Measurements from ENCODE around the gene C1QL2.

C1QL2 gene

GRCh38 chr2:119195001-119195400 is 36.5 kb upstream of the C1QL2 start:
- Histone ChIP-seq H2BK5ac (ENCODE audit: low read length) (no peak overlapping the region), H3K36me3 (replicated peaks in 1 of 2; ENCODE audit: control insufficient read depth in 2 of 2, insufficient read depth in 2 of 2, low read length in 2 of 2) (no peaks in the 10 kb centered on the region), H3K4ac (ENCODE audit: low read length) (no peak overlapping the region), H3K27me3 (ENCODE audit: control insufficient read depth in 3 of 3, insufficient read depth in 3 of 3, low read depth in 1 of 3, low read length in 3 of 3) (peaks cover 0 to 12% (median 3%) of the 10 kb centered on the region in 3 experiments), H2AFZ (ENCODE audit: low read length) (no peak overlapping the region), H2BK15ac (ENCODE audit: low read length) (no peak overlapping the region), H4K91ac (ENCODE audit: low read depth, low read length, poor library complexity) (no peak overlapping the region), H2BK12ac (ENCODE audit: low read length) (no peak overlapping the region), H3K79me1 (ENCODE audit: low read depth, low read length) (no peaks in the 10 kb centered on the region), H3K18ac (ENCODE audit: low read length) (no peak overlapping the region), H3K4me1 (ENCODE audit: control insufficient read depth in 2 of 2, insufficient read depth in 1 of 2, low read depth in 1 of 2, low read length in 2 of 2) (peaks cover 0 to 3% of the 10 kb centered on the region in 2 donors), H3K4me2 (ENCODE audit: insufficient read depth, low read length, poor library complexity, severe bottlenecking) (no peak overlapping the region), H3K4me3 (ENCODE audit: low read length in 2 of 2) (no peak overlapping the region), H3K14ac (ENCODE audit: low read length) (no peak overlapping the region), H2AK5ac (ENCODE audit: low read depth, low read length) (no peak overlapping the region), H3K23ac (ENCODE audit: low read depth, low read length, poor library complexity) (no peak overlapping the region), H3K27ac (replicated peaks; ENCODE audit: low read length) (no peak overlapping the region), H4K8ac (ENCODE audit: low read depth, low read length) (no peak overlapping the region), H3K9ac (ENCODE audit: low read depth, low read length, poor library complexity) (no peak overlapping the region), H2BK120ac (ENCODE audit: low read depth, low read length) (no peak overlapping the region), H3K9me3 (replicated peaks in 1 of 2; ENCODE audit: control insufficient read depth in 2 of 2, insufficient read depth in 1 of 2, low read depth in 1 of 2, low read length in 2 of 2) (no peaks in the 10 kb centered on the region)
- no peak for DNase-seq (ENCODE audit: low spot score)
- no CpG with 5 or more reads among the region's 5 CpGs for WGBS, 2 donors (ENCODE audit: extremely low coverage in 2 of 2, insufficient read length in 2 of 2, insufficient replicate concordance in 1 of 2)

DNA sequence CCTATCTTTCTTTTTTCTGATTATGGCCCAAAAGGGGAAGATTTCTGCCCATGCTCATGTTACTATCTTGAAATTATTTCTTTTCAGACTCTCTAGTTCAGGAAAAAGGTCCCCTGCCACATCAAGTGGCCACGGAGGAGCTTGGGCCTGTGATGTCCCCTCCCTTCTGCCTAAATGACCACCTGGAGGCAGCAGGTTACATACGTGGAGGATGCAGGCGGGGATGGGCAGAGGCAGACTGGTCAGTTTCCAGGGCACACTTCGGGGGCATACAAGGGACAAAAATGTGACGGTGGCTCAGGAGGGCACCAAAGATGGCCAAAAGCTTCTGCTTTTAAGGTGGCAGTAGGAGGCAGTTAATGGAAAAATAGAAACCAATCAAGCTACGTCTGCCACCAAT is 34.3 kb upstream of the C1QL2 start:
- H2BK120ac ChIP-seq (ENCODE audit: low read depth, low read length), result no peak overlapping the region
- no peak overlapping the region for H3K4me2 ChIP-seq (ENCODE audit: insufficient read depth, low read length, poor library complexity, severe bottlenecking)
- no peak overlapping the region for H2BK15ac ChIP-seq (ENCODE audit: low read length)
- H3K9ac ChIP-seq (ENCODE audit: low read depth, low read length, poor library complexity), result no peak overlapping the region
- no peak overlapping the region for H3K18ac ChIP-seq (ENCODE audit: low read length)
- DNase-seq (ENCODE audit: low spot score), result no peak
- H3K27me3 ChIP-seq (ENCODE audit: control insufficient read depth in 3 of 3, insufficient read depth in 3 of 3, low read depth in 1 of 3, low read length in 3 of 3), result peaks cover 0 to 3% (median 3%) of the 10 kb centered on the region in 3 experiments
- no peak overlapping the region for H3K27ac ChIP-seq (replicated peaks; ENCODE audit: low read length)
- no peak overlapping the region for H3K4me3 ChIP-seq (ENCODE audit: low read length in 2 of 2)
- no peak overlapping the region for H2AK5ac ChIP-seq (ENCODE audit: low read depth, low read length)
- H2BK5ac ChIP-seq (ENCODE audit: low read length), result no peak overlapping the region
- H3K79me1 ChIP-seq (ENCODE audit: low read depth, low read length), result no peaks in the 10 kb centered on the region
- no peak overlapping the region for H3K4ac ChIP-seq (ENCODE audit: low read length)
- H4K91ac ChIP-seq (ENCODE audit: low read depth, low read length, poor library complexity), result no peak overlapping the region
- peaks cover 0 to 3% of the 10 kb centered on the region in 2 donors for H3K4me1 ChIP-seq (ENCODE audit: control insufficient read depth in 2 of 2, insufficient read depth in 1 of 2, low read depth in 1 of 2, low read length in 2 of 2)
- H3K9me3 ChIP-seq (replicated peaks in 1 of 2; ENCODE audit: control insufficient read depth in 2 of 2, insufficient read depth in 1 of 2, low read depth in 1 of 2, low read length in 2 of 2), result no peaks in the 10 kb centered on the region
- no peak overlapping the region for H2BK12ac ChIP-seq (ENCODE audit: low read length)
- H3K36me3 ChIP-seq (replicated peaks in 1 of 2; ENCODE audit: control insufficient read depth in 2 of 2, insufficient read depth in 2 of 2, low read length in 2 of 2), result no peaks in the 10 kb centered on the region
- no CpG with 5 or more reads among the region's 6 CpGs for WGBS, 2 donors (ENCODE audit: extremely low coverage in 2 of 2, insufficient read length in 2 of 2, insufficient replicate concordance in 1 of 2)
- H3K23ac ChIP-seq (ENCODE audit: low read depth, low read length, poor library complexity), result no peak overlapping the region
- H4K8ac ChIP-seq (ENCODE audit: low read depth, low read length), result no peak overlapping the region
- no peak overlapping the region for H3K14ac ChIP-seq (ENCODE audit: low read length)
- H2AFZ ChIP-seq (ENCODE audit: low read length), result no peak overlapping the region

DNA sequence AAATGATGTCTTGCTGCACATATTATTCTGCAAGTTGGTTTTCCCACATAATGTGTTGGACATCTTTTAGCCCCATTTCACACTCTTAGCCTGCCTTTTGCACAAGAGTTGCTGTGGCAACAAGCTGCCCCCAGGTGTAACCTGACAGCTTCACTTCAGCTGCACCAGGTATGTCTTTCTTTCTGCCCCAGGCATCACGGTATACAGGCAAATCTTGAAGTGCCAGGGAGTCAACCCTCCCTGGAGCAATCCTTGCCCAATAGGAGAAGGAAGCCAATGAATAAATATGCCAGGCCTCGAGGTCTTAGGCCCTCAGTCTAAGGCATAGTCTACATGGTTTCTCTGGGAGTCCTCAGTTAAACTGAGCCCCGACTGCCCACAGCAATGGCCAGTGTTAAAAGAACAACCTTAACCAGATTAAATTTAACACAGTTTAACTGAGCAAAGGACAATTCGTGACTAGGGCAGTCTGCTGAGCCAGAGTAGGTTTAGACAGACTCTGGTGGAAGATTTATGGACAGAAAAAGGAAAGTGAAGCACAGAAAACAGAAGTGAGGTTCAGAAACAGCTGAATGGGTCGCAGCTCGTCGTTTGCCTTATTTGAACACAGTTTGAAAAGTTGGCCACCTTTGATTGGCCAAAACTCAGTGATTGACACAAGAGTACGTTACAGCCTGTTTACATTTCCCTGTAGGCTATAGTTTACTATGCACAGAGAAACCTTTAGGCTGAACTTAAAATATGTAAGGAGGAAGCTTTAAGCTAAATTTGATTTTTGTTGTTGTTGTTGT is 32.0 kb upstream of the C1QL2 start:
- no peak overlapping the region for H2BK120ac ChIP-seq (ENCODE audit: low read depth, low read length)
- no peak overlapping the region for H3K27ac ChIP-seq (replicated peaks; ENCODE audit: low read length)
- no peak overlapping the region for H2AFZ ChIP-seq (ENCODE audit: low read length)
- no CpG with 5 or more reads among the region's 8 CpGs for WGBS, 2 donors (ENCODE audit: extremely low coverage in 2 of 2, insufficient read length in 2 of 2, insufficient replicate concordance in 1 of 2)
- no peaks in the 10 kb centered on the region for H3K27me3 ChIP-seq (ENCODE audit: control insufficient read depth in 3 of 3, insufficient read depth in 3 of 3, low read depth in 1 of 3, low read length in 3 of 3)
- H2BK5ac ChIP-seq (ENCODE audit: low read length), result no peak overlapping the region
- H3K79me1 ChIP-seq (ENCODE audit: low read depth, low read length), result no peaks in the 10 kb centered on the region
- no peak overlapping the region for H4K91ac ChIP-seq (ENCODE audit: low read depth, low read length, poor library complexity)
- no peak overlapping the region for H2AK5ac ChIP-seq (ENCODE audit: low read depth, low read length)
- H3K9ac ChIP-seq (ENCODE audit: low read depth, low read length, poor library complexity), result no peak overlapping the region
- no peak overlapping the region for H3K4me3 ChIP-seq (ENCODE audit: low read length in 2 of 2)
- no peak overlapping the region for H2BK12ac ChIP-seq (ENCODE audit: low read length)
- H3K18ac ChIP-seq (ENCODE audit: low read length), result no peak overlapping the region
- no peak for DNase-seq (ENCODE audit: low spot score)
- H3K23ac ChIP-seq (ENCODE audit: low read depth, low read length, poor library complexity), result no peak overlapping the region
- H2BK15ac ChIP-seq (ENCODE audit: low read length), result no peak overlapping the region
- H3K4me2 ChIP-seq (ENCODE audit: insufficient read depth, low read length, poor library complexity, severe bottlenecking), result no peak overlapping the region
- H3K14ac ChIP-seq (ENCODE audit: low read length), result no peak overlapping the region
- no peaks in the 10 kb centered on the region for H3K4me1 ChIP-seq (ENCODE audit: control insufficient read depth in 2 of 2, insufficient read depth in 1 of 2, low read depth in 1 of 2, low read length in 2 of 2)
- no peak overlapping the region for H3K4ac ChIP-seq (ENCODE audit: low read length)
- no peak overlapping the region for H4K8ac ChIP-seq (ENCODE audit: low read depth, low read length)
- H3K36me3 ChIP-seq (replicated peaks in 1 of 2; ENCODE audit: control insufficient read depth in 2 of 2, insufficient read depth in 2 of 2, low read length in 2 of 2), result no peaks in the 10 kb centered on the region
- no peaks in the 10 kb centered on the region for H3K9me3 ChIP-seq (replicated peaks in 1 of 2; ENCODE audit: control insufficient read depth in 2 of 2, insufficient read depth in 1 of 2, low read depth in 1 of 2, low read length in 2 of 2)

DNA sequence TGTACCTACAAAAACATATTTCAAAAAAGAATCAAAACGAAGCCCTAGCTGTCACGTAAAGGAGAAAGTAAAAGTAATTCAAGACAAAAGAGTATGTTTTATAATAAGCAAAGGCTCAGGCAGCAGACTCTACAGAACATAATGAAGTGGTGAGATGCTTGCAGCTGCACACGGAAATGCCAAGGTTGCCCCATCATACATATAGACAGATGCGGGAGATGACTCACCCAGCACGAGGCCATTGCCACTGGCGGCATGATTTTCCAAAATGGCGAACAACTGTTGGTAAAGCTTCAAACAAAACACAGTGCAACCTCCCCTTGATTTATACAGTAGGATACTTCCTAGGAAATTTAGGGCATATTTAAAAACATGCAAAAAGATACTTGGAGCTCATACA is 26.0 kb upstream of the C1QL2 start:
- Histone ChIP-seq H4K8ac (ENCODE audit: low read depth, low read length) (no peak overlapping the region), H2AK5ac (ENCODE audit: low read depth, low read length) (no peak overlapping the region), H2BK12ac (ENCODE audit: low read length) (no peak overlapping the region), H3K4me3 (ENCODE audit: low read length in 2 of 2) (no peak overlapping the region), H3K4ac (ENCODE audit: low read length) (no peak overlapping the region), H3K36me3 (replicated peaks in 1 of 2; ENCODE audit: control insufficient read depth in 2 of 2, insufficient read depth in 2 of 2, low read length in 2 of 2) (no peaks in the 10 kb centered on the region), H3K14ac (ENCODE audit: low read length) (no peak overlapping the region), H2BK15ac (ENCODE audit: low read length) (no peak overlapping the region), H4K91ac (ENCODE audit: low read depth, low read length, poor library complexity) (no peak overlapping the region), H3K23ac (ENCODE audit: low read depth, low read length, poor library complexity) (no peak overlapping the region), H3K4me2 (ENCODE audit: insufficient read depth, low read length, poor library complexity, severe bottlenecking) (no peak overlapping the region), H2BK120ac (ENCODE audit: low read depth, low read length) (no peak overlapping the region), H3K27ac (replicated peaks; ENCODE audit: low read length) (no peak overlapping the region), H2BK5ac (ENCODE audit: low read length) (no peak overlapping the region), H3K9ac (ENCODE audit: low read depth, low read length, poor library complexity) (no peak overlapping the region), H3K27me3 (ENCODE audit: control insufficient read depth in 3 of 3, insufficient read depth in 3 of 3, low read depth in 1 of 3, low read length in 3 of 3) (no peaks in the 10 kb centered on the region), H3K9me3 (replicated peaks in 1 of 2; ENCODE audit: control insufficient read depth in 2 of 2, insufficient read depth in 1 of 2, low read depth in 1 of 2, low read length in 2 of 2) (no peaks in the 10 kb centered on the region), H3K4me1 (ENCODE audit: control insufficient read depth in 2 of 2, insufficient read depth in 1 of 2, low read depth in 1 of 2, low read length in 2 of 2) (no peaks in the 10 kb centered on the region), H3K18ac (ENCODE audit: low read length) (no peak overlapping the region), H3K79me1 (ENCODE audit: low read depth, low read length) (no peaks in the 10 kb centered on the region), H2AFZ (ENCODE audit: low read length) (no peak overlapping the region)
- WGBS, 2 donors (ENCODE audit: extremely low coverage in 2 of 2, insufficient read length in 2 of 2, insufficient replicate concordance in 1 of 2), result no CpG with 5 or more reads among the region's 7 CpGs
- DNase-seq (ENCODE audit: low spot score), result no peak

Data from neuronal stem cell (in vitro differentiated cells).